Cardiac muscle cell (in vitro differentiated cells and primary cell): ENCODE data around the gene C6orf89. TPM values are rescaled to one million over a fixed set of nuclear protein-coding genes. Genes with fewer than 3 reads are reported as not detected.

Source experiments
- DNase-seq, 2 donors: peaks; one replicate each; pipeline versions ENCODE4 v3.0.0 to v3.0.0-alpha.2; 2010 to 2017; ENCODE audit warnings: low read depth in 1 of 2, low spot score in 1 of 2
- H3K27ac ChIP-seq: fragments of 200-600 bp; sonication (generic); 2 replicates; pipeline ENCODE4 v1.5.1; 2016
- H3K27me3 ChIP-seq: fragments of 200-600 bp; sonication (generic); 2 replicates; pipeline ENCODE4 v1.6.0; 2016; ENCODE audit warnings: control low read depth
- H3K36me3 ChIP-seq: fragments of 200-600 bp; sonication (generic); 2 replicates; pipeline ENCODE4 v1.5.1; 2016; ENCODE audit warnings: control low read depth
- H3K4me1 ChIP-seq: fragments of 200-600 bp; sonication (generic); 2 replicates; pipeline ENCODE4 v1.8.1; 2017; ENCODE audit warnings: low read depth, mild to moderate bottlenecking, mixed run types
- H3K4me3 ChIP-seq: fragments of 200-600 bp; sonication (generic); 2 replicates; pipeline ENCODE4 v1.5.1; 2016; ENCODE audit warnings: mild to moderate bottlenecking
- H3K9me3 ChIP-seq: fragments of 200-600 bp; sonication (generic); 2 replicates; pipeline ENCODE4 v1.5.1; 2017; ENCODE audit warnings: low read depth, mild to moderate bottlenecking, control low read depth
- polyA plus RNA-seq: library from polyadenylated mRNA; unstranded; fragments of >200 nt; fragmentation: Nextera tagmentation; extraction: Ambion mirVana; gene quantifications from 2 replicates; pipeline ENCODE4 v1.2.1, GENCODE V29; 2016
- total RNA-seq: library from RNA; depleted of rRNA; stranded (reverse); fragments of >200 nt; gene quantifications from 2 replicates; pipeline ENCODE4 v1.2.3, GENCODE V29; 2016
- TF ChIP-seq, protein P1 (sequence below): IDR thresholded peaks from 2 replicates; pipeline ENCODE4 v1.5.1; 2012; ENCODE audit warnings: low read depth, mild to moderate bottlenecking, low read length

The C6orf89 gene
- total and polyA plus RNA-seq, 2 experiments from 2014 or later, result 27.6 to 28.6 TPM

DNA sequence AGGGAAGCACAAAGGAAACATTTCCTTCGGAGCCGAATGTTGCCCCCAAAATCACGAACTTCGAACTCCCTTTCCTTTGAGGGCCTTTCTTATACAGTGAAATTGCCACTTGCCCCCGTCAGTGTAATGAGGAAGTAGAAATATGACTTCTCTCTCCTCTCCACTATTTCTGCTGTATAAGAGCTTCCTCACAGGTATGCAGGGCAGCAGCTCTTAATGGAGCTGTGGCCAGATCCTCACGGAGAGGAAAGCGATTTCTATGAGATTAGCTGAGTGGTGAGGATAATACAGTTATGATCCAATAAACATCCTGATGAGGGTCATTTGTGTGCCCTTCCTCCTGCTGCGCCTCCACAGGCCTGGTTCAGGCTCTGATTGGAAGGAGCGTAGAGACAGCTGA is 35.7 kb upstream of the C6orf89 start:
- H3K9me3 ChIP-seq, result no peaks in the 10 kb centered on the region
- peak overlapping the region; percentile 91 for H3K27ac ChIP-seq
- peaks cover 57% of the 10 kb centered on the region for H3K4me1 ChIP-seq
- TF ChIP-seq, protein P1, sequence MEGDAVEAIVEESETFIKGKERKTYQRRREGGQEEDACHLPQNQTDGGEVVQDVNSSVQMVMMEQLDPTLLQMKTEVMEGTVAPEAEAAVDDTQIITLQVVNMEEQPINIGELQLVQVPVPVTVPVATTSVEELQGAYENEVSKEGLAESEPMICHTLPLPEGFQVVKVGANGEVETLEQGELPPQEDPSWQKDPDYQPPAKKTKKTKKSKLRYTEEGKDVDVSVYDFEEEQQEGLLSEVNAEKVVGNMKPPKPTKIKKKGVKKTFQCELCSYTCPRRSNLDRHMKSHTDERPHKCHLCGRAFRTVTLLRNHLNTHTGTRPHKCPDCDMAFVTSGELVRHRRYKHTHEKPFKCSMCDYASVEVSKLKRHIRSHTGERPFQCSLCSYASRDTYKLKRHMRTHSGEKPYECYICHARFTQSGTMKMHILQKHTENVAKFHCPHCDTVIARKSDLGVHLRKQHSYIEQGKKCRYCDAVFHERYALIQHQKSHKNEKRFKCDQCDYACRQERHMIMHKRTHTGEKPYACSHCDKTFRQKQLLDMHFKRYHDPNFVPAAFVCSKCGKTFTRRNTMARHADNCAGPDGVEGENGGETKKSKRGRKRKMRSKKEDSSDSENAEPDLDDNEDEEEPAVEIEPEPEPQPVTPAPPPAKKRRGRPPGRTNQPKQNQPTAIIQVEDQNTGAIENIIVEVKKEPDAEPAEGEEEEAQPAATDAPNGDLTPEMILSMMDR, result no peak
- no peak overlapping the region for H3K4me3 ChIP-seq
- H3K27me3 ChIP-seq, result no peaks in the 10 kb centered on the region
- H3K36me3 ChIP-seq, result peaks cover 9% of the 10 kb centered on the region
- no peak for DNase-seq

DNA sequence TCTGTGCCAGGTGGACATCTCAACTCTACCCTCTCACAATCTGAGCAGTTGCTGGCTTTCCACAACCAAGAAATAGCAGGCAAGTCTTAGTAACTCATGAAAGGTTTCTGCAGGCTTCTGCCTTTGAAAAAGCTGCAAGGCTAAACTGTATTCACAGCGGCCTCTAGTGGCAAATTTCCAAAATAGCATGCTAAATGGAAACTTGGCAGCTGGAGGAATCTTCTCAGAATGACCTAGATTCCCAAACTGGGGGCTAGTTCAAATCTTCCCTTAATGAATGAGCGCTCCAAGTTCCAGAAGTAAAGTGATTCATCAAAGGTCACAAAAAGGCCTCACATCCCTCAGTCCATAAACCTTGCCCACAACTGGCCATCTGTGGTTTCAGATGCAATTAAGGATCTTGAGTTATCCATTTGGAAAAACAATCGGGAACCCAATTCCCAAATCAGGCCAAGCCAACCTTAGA is 34.6 kb upstream of the C6orf89 start:
- H3K27ac ChIP-seq, result peak overlapping the region; percentile 85
- H3K36me3 ChIP-seq, result peaks cover 10% of the 10 kb centered on the region

DNA sequence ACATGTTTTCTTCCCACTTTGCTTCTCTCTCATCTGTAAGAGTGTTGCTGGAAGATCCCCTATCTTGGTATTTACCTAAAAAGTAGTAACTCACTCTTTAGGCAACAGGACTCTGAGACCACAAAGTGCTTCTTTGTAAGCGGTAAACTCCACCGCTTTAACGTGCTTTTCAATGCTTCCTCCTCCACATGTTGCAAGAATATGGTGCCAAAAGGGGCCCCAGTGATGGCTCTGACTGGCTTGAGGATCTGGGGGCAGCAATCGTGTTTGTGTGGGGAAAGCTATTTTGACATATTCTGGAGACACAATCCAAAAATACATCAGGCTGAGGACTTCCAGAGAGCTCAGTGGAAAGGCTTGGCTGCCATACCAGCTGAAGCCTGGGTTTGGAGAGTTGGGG is 34.1 kb upstream of the C6orf89 start:
- no peak overlapping the region for H3K4me3 ChIP-seq
- H3K36me3 ChIP-seq, result peaks cover 10% of the 10 kb centered on the region
- TF ChIP-seq, protein P1, result no peak
- peaks cover 45% of the 10 kb centered on the region for H3K4me1 ChIP-seq
- no peaks in the 10 kb centered on the region for H3K27me3 ChIP-seq
- peak overlapping the region; percentile 85 for H3K27ac ChIP-seq
- peak in 1 of 2 donors; percentile 86 for DNase-seq
- no peaks in the 10 kb centered on the region for H3K9me3 ChIP-seq

More for the DNA sequence above, 34.6 kb upstream of the C6orf89 start:
- TF ChIP-seq, protein P1, result peak; percentile 81
- Histone ChIP-seq H3K4me1 (peaks cover 46% of the 10 kb centered on the region), H3K4me3 (no peak overlapping the region), H3K9me3 (no peaks in the 10 kb centered on the region), H3K27me3 (no peaks in the 10 kb centered on the region)
- DNase-seq, result peak; percentile 87 to 91

DNA sequence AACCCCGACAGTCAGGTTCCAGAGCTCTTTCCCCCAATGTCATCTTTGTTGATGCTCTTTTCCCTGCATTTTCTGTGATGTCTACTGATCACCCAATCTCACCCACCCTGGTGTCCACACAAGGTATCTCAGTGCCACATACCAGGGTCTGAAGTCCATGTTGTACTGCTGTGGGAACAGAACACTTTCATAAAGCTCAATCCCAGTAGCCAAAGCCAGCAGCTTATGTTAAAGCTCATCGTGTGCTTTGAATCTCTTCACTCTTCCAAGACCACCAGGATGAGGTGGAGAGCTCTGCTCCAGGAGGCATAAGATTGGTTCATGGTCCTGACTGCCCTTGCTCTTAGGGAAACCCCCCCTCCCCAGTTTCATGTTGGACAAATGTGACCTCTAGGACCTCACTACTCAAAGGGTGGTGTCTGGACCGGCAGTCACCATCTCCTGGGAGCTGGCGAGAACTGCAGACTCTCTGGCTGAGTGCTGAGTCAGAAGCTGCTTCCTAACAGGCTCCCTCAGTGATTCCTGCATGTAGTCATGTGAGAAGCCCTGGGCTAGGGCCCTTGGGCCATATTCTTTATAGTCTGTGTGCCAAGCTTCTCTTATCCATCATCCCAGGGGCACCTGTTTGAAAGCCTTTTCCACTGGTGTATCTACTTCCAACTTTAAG is 33.1 kb upstream of the C6orf89 start:
- Histone ChIP-seq H3K27me3 (no peaks in the 10 kb centered on the region), H3K4me1 (peaks cover 43% of the 10 kb centered on the region), H3K27ac (peak overlapping the region; percentile 85), H3K9me3 (no peaks in the 10 kb centered on the region), H3K4me3 (no peak overlapping the region), H3K36me3 (peaks cover 12% of the 10 kb centered on the region)
- TF ChIP-seq, protein P1, result no peak
- DNase-seq, result peak in 1 of 2 donors; percentile 79

DNA sequence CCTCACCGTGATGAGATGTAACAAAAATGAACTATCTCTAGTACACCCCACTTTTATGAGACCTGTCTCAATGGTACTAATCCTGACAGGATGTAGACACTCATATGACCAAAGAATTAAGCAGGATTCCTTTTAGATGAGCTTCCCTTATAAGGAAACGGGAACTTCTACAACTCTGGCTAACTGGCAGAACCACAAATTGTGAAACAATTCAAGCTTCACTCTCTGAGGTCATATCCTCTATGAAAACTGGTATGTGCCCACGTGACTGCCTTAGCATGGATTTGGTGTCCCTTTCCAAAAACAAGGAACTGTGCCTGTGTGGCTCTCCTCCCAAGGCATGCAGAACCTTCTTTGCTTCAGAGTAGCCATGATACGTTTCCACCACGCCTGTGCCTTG is 32.4 kb upstream of the C6orf89 start:
- Histone ChIP-seq H3K4me3 (no peak overlapping the region), H3K27ac (peak overlapping the region; percentile 85), H3K27me3 (no peaks in the 10 kb centered on the region), H3K4me1 (peaks cover 36% of the 10 kb centered on the region), H3K9me3 (no peaks in the 10 kb centered on the region), H3K36me3 (peaks cover 12% of the 10 kb centered on the region)
- TF ChIP-seq, protein P1, result no peak
- DNase-seq, result peak in 1 of 2 donors; percentile 94
